Lower leg skin (tissue), 3 donors: ENCODE data around the gene TULP4.

ENCODE experiments used
- POLR2A ChIP-seq, 2 donors: fragments of 450-650 bp; IDR thresholded peaks; one replicate each; pipeline ENCODE4 v1.6.1; 2016 to 2017; ENCODE audit warnings: antibody characterized with exemption in 2 of 2, mild to moderate bottlenecking in 1 of 2, moderate library complexity in 1 of 2
- TF ChIP-seq, protein P1 (sequence below), 3 donors: fragments of 450-650 bp; IDR thresholded peaks; one replicate each; pipeline ENCODE4 v1.5.1; 2016; ENCODE audit warnings: antibody characterized with exemption in 3 of 3, mild to moderate bottlenecking in 3 of 3, moderate library complexity in 2 of 3

DNA sequence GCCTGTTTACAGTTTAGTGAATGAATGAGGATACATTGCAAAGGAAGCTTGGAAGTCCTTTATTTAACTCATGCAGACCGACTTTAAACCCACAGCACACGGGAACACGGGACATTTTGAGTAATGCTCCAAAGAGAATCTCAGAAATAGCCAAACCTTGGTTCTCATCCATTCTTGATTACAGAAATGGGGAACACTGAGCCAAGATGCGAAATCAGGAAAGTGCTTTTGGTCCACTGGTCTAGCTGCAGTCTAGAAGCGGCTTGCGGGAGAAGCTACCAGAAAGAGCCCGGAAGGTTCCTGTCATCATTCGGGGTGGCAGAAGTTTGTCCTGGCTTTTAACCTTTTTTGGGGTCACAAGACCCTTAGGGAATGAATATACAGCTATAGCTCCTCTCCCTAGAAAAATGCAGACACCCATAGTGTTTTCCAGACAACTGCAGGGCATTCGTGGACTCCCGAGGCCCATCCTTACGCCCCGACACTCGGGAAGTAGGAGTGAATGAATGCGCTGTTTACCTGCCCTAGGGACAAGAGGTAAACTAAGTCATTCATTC lies 247.2 kb downstream of the TULP4 start:
- no peak for TF ChIP-seq POLR2A (IDR thresholded peaks at IDR 0.05)
- TF ChIP-seq, protein P1, sequence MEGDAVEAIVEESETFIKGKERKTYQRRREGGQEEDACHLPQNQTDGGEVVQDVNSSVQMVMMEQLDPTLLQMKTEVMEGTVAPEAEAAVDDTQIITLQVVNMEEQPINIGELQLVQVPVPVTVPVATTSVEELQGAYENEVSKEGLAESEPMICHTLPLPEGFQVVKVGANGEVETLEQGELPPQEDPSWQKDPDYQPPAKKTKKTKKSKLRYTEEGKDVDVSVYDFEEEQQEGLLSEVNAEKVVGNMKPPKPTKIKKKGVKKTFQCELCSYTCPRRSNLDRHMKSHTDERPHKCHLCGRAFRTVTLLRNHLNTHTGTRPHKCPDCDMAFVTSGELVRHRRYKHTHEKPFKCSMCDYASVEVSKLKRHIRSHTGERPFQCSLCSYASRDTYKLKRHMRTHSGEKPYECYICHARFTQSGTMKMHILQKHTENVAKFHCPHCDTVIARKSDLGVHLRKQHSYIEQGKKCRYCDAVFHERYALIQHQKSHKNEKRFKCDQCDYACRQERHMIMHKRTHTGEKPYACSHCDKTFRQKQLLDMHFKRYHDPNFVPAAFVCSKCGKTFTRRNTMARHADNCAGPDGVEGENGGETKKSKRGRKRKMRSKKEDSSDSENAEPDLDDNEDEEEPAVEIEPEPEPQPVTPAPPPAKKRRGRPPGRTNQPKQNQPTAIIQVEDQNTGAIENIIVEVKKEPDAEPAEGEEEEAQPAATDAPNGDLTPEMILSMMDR (IDR thresholded peaks at IDR 0.05), result no peak
